OCI-LY1 (cell line): ENCODE data around the gene PREX1.

ENCODE experiments used
- H2AFZ ChIP-seq: fragments of 200-600 bp; sonication (generic), shearing (Covaris generic); 2 replicates; pipeline ENCODE4 v1.6.0; 2014; ENCODE audit warnings: antibody characterized with exemption, mild to moderate bottlenecking, low read length
- H3F3A ChIP-seq: fragments of 200-600 bp; sonication (generic), shearing (Covaris generic); 2 replicates; pipeline ENCODE4 v1.6.0; 2014; ENCODE audit warnings: mild to moderate bottlenecking, antibody characterized with exemption, low read length, moderate library complexity; ENCODE audit not compliant: insufficient read depth
- H3K27ac ChIP-seq: fragments of 200-600 bp; sonication (generic); 2 replicates; pipeline ENCODE4 v1.5.1; 2014; ENCODE audit warnings: low read length, mixed run types, mild to moderate bottlenecking, low read depth; ENCODE audit not compliant: poor library complexity, severe bottlenecking
- H3K27me3 ChIP-seq: fragments of 200-600 bp; sonication (generic); 2 replicates; pipeline ENCODE4 v1.6.0; 2014; ENCODE audit warnings: antibody characterized with exemption, mild to moderate bottlenecking, low read length, moderate library complexity; ENCODE audit not compliant: insufficient read depth
- H3K36me3 ChIP-seq: fragments of 200-600 bp; sonication (generic); 2 replicates; pipeline ENCODE4 v1.6.1; 2014; ENCODE audit warnings: mild to moderate bottlenecking, antibody characterized with exemption, low read length, moderate library complexity, mixed read lengths; ENCODE audit not compliant: insufficient read depth
- H3K4me1 ChIP-seq: fragments of 200-600 bp; sonication (generic); 2 replicates; pipeline ENCODE4 v1.5.1; 2014; ENCODE audit warnings: mild to moderate bottlenecking, low read length, moderate library complexity; ENCODE audit not compliant: insufficient read depth, severe bottlenecking
- H3K4me2 ChIP-seq: fragments of 200-600 bp; sonication (generic), shearing (Covaris generic); 2 replicates; pipeline ENCODE4 v1.6.1; 2014; ENCODE audit warnings: low read length
- H3K4me3 ChIP-seq: fragments of 200-600 bp; sonication (generic); 2 replicates; pipeline ENCODE4 v1.5.1; 2014; ENCODE audit warnings: low read length, low read depth, mild to moderate bottlenecking, mixed read lengths; ENCODE audit not compliant: poor library complexity, severe bottlenecking
- H3K79me2 ChIP-seq: fragments of 200-600 bp; shearing (Covaris generic); 2 replicates; pipeline ENCODE4 v1.6.1; 2016; ENCODE audit warnings: mixed run types, low read length, mixed read lengths; ENCODE audit not compliant: insufficient read depth
- H3K9ac ChIP-seq: fragments of 200-600 bp; sonication (generic), shearing (Covaris generic); 2 replicates; pipeline ENCODE4 v1.6.1; 2014; ENCODE audit warnings: mild to moderate bottlenecking, low read length, mixed read lengths
- H3K9me2 ChIP-seq: fragments of 200-600 bp; sonication (generic), shearing (Covaris generic); 2 replicates; pipeline ENCODE4 v1.6.1; 2014; ENCODE audit warnings: low read depth, mild to moderate bottlenecking, low read length, mixed read lengths
- H3K9me3 ChIP-seq: fragments of 200-600 bp; shearing (Covaris generic); 2 replicates; pipeline ENCODE4 v1.6.1; 2014; ENCODE audit warnings: low read length, mixed read lengths
- H4K20me1 ChIP-seq: fragments of 200-600 bp; sonication (generic), shearing (Covaris generic); 2 replicates; pipeline ENCODE4 v1.6.0; 2016; ENCODE audit warnings: mild to moderate bottlenecking, low read length; ENCODE audit not compliant: insufficient read depth
- CTCF ChIP-seq: fragments of 200-600 bp; sonication (generic), shearing (Covaris generic); IDR thresholded peaks from 2 replicates; pipeline ENCODE4 v1.5.1; 2017; ENCODE audit warnings: mild to moderate bottlenecking, antibody characterized with exemption, low read length, moderate library complexity, mixed read lengths
- EZH2 ChIP-seq: fragments of 200-600 bp; sonication (generic), shearing (Covaris generic); IDR thresholded peaks from 2 replicates; pipeline ENCODE4 v1.8.0; 2017; ENCODE audit warnings: borderline replicate concordance, mixed run types, mild to moderate bottlenecking, antibody characterized with exemption, low read length, moderate library complexity, mixed read lengths

Gene PREX1

DNA sequence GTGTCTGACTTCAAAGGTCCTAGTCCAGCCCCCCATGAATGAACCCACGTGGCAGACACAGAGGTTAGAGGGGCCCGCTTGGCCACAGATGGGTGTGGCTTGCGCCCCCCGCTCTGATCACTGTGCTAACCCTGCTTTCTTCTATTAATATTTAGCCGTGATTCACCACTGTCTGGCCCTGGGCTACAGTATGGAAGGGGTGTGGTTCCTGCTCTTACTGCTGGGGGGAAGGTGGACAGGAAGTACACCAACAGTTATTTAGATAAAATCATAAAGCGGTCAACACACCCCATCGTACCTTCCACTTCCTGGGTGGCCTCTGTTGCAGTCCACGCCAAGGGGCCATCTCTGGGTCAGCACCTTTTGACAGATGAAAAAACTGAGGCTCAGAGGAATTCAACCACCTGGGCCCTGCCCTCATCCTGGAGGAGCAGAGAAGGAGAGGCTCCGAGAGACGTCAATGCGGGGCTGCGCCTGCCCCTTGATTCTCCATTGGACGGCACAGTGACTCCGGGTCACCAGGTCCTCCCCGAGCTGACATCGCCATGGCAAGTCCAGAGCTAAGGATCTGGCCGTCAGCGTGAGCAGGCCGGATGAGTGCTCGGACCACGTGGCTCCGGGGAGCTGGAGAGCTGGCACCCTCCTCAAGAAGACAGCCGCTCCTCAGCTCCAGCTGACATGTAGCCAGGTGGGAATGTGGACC is 206.3 kb downstream of the PREX1 start:
- Histone ChIP-seq H3K27ac (no peak overlapping the region), H4K20me1 (no peaks in the 10 kb centered on the region)

DNA sequence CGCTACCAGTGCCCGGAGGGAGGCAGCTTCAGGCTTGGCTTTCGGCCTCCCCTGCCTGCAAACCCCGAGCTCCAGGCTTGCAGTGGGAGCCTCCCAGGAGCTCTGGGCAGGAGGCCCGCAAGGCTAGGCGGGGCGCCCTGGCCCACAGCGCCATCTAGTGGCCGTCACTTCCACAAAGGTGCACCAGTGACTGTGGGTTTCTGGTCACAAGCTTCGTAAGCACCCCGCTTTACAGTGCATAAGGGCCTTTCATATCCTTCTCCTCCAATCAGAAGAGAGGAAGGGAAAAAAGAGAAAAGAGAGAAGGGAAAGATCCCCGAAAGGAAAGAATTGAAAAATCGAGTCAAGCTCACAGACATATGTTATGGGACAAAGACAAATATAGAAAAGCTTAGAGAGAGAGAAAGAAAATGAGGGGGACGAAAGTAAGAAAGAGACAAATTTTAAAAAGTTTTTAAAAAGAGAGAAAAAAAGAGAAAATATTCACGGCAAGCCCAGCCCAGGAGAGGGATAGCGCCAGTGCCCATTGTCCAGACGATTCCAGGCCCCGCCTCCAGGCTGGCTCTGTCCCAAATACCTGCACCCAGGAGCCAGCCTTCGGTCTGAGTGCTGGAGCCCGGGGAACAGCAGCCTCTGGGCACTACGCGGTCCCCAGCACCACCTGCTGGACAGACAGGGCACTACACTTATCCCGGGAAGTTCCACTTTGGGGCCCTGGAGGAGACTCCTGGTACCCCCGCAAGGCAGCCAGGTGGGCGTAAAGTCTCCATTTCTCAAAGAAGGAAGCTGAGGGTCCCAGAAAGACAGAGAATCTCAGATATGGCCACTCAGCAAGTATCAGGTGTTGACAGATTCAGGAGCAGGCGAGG is 207.1 kb downstream of the PREX1 start:
- Histone ChIP-seq H4K20me1 (no peaks in the 10 kb centered on the region), H2AFZ (no peak overlapping the region), H3K9ac (no peak overlapping the region)

More for the DNA sequence above, 206.3 kb downstream of the PREX1 start:
- H3K4me2 ChIP-seq: no peak overlapping the region
- H3K79me2 ChIP-seq: no peaks in the 10 kb centered on the region
- H2AFZ ChIP-seq: no peak overlapping the region
- H3K4me1 ChIP-seq: no peaks in the 10 kb centered on the region
- H3K4me3 ChIP-seq: no peak overlapping the region
- no peaks in the 10 kb centered on the region for H3K27me3 ChIP-seq
- no peak overlapping the region for H3K9ac ChIP-seq
- H3K9me2 ChIP-seq: no peaks in the 10 kb centered on the region
- TF ChIP-seq CTCF (no peak), EZH2 (no peak)
- H3F3A ChIP-seq: no peaks in the 10 kb centered on the region
- no peaks in the 10 kb centered on the region for H3K9me3 ChIP-seq
- no peaks in the 10 kb centered on the region for H3K36me3 ChIP-seq

DNA sequence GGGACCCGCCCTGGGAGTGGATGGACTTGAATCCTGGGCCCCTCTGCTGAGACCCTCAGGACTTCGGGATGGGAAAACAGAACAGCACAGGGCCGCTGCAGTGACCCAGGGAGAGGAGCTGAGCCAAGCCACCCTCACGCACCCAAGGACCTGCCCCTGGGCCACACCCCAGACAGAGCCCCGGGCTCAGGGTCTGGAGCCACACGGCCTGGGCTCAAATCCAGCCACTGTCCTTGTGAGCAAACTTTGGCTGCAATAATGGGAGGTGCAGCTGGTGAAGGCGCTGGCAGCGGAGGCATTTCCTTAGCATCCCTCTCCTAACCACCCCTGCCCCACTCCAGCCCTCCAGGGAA is 207.7 kb downstream of the PREX1 start:
- Histone ChIP-seq H4K20me1 (no peaks in the 10 kb centered on the region), H3K9me3 (no peaks in the 10 kb centered on the region), H2AFZ (no peak overlapping the region), H3K79me2 (no peaks in the 10 kb centered on the region), H3F3A (no peaks in the 10 kb centered on the region), H3K4me2 (no peak overlapping the region), H3K9ac (no peak overlapping the region), H3K27me3 (no peaks in the 10 kb centered on the region; the same call in 1 of the 2 replicates), H3K4me3 (no peak overlapping the region), H3K27ac (no peak overlapping the region), H3K36me3 (no peaks in the 10 kb centered on the region), H3K9me2 (no peaks in the 10 kb centered on the region), H3K4me1 (no peaks in the 10 kb centered on the region)
- TF ChIP-seq EZH2 (no peak), CTCF (no peak)

More for the DNA sequence above, 207.1 kb downstream of the PREX1 start:
- Histone ChIP-seq H3K79me2 (no peaks in the 10 kb centered on the region), H3K9me3 (no peaks in the 10 kb centered on the region), H3K27ac (no peak overlapping the region), H3F3A (no peaks in the 10 kb centered on the region), H3K36me3 (no peaks in the 10 kb centered on the region), H3K27me3 (no peaks in the 10 kb centered on the region; the same call in 1 of the 2 replicates), H3K9me2 (no peaks in the 10 kb centered on the region), H3K4me1 (no peaks in the 10 kb centered on the region), H3K4me2 (no peak overlapping the region), H3K4me3 (no peak overlapping the region)
- no peak for TF ChIP-seq EZH2
- peak; percentile 65 for TF ChIP-seq CTCF
